ENCODE data around the gene ZNF83.
"Not testable (repeated sequence)": the region's sequence is repeated elsewhere in the genome, so short reads cannot be mapped to it uniquely, and the experiment has no call there.

ZNF83 gene

GRCh38 chr19:52638601-52639000 lies 446 bp upstream of the ZNF83 start:
- no peak for DNase-seq

GRCh38 chr19:52635786-52636570 lies 2.2 kb downstream of the ZNF83 start:
- DNase-seq, result no peak

GRCh38 chr19:52627441-52627840 lies 10.7 kb downstream of the ZNF83 start:
- not testable (repeated sequence) for DNase-seq

DNA sequence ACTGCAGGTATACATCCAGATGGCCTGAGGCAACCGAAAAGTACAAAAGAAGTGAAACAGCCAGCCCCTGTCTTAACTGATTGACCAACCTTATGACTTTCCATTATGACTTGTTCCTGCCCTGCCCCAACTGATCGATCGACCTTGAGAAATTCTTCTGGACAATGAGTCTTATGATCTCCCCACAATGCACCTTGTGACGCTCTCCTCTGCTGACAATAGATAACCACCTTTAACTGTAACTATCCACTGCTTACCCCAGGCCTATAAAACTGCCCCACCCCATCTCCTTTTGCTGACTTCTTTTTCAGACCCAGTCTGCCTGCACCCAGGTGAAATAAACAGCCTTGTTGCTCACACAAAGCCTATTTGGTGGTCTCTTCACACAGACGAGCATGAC lies 11.2 kb downstream of the ZNF83 start:
- DNase-seq, result no peak

DNA sequence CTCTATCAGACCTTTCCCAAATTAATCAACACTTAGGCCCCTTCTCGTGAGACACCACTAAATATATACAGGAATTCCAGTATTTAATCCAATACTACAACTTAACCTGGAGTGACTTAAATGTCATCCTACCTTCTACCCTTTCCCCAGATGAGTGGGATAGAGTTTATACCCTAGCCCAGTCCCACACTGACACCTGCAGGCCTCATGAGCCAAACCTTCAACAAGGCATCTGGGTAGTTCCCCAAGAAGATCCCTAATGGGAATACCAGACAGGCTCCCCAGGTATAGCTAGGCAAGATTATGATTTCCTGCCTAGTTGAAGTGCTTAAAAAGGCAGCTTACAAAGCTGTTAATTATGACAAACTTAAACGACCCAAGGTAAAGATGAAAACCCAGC lies 15.9 kb downstream of the ZNF83 start:
- DNase-seq, result no peak

GRCh38 chr19:52621376-52621775 lies 16.8 kb downstream of the ZNF83 start:
- no peak for DNase-seq

DNA sequence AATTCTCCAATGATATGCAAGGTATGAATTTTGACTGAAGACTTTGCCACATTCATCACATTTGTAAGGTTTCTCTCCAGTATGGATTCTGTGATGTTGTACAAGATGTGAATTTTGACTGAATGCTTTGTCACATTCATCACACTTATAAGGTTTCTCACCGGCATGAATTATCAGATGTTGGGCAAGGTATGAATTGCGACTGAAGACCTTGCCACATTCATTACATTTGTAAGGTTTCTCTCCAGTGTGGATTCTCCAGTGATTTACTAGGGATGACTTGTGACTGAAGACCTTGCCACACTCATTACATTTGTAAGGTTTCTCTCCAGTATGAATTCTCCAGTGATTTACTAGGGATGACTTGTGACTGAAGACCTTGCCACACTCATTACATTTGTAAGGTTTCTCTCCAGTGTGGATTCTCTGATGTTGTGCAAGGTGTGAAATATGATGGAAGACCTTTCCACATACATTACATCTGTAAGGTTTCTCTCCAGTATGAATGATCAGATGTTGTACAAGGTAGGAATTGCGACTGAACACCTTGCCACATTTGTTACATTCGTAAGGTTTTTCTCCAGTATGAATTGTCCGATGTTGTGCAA lies 24.8 kb downstream of the ZNF83 start:
- no peak for DNase-seq

DNA sequence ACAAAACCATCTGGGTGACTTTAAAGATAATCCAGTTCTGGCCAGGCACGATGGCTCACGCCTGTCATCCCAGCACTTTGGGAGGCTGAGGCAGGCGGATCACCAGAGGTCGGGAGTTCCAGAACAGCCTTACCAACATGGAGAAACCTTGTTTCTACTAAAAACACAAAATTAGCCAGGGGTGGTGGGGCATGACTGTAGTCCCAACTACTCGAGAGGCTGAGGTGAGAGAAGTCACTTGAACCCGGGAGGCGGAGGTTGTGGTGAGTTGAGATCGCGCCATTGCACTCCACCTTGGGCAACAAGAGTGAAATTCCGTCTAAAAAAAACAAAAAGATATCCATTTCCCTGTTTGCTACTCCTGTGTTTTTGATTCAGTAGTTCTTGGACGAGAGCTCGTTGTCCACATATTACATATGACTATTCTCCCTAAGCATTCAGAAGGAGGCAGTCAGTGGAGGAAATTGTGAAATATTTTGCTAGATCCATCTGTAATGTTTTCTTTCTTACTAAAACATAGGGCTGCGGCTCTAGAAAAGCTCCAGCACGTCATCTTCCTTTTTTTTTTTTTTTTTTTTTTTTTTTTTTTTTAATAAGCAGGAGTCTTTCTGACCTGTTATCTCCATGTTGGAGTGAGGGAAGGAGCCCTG lies 34.5 kb downstream of the ZNF83 start:
- no peak for DNase-seq

GRCh38 chr19:52602941-52603340 lies 35.2 kb downstream of the ZNF83 start:
- DNase-seq, result no peak

DNA sequence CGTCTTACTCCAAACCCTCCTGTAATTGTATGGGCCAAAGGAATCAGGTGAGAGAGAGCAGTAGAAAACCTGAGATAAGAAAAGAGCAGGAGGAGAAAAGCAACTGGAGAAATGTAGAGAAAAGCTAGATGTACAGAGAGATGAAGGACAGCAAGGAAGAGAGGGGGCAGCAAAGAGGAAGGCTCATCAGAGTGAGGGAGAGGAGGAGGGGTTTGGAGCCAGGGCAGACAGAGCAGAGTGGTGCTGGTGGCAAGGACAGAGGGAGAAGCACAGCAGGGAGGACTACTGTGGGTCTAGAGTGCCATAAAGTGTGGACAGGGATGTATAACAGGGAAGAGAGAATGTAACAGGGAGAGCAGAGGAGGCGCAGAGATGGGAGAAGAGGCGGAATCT lies 36.2 kb downstream of the ZNF83 start:
- DNase-seq, result not testable (repeated sequence)

GRCh38 chr19:52601025-52601973 lies 36.9 kb downstream of the ZNF83 start:
- peak; percentile 86 to 94 for DNase-seq

DNA sequence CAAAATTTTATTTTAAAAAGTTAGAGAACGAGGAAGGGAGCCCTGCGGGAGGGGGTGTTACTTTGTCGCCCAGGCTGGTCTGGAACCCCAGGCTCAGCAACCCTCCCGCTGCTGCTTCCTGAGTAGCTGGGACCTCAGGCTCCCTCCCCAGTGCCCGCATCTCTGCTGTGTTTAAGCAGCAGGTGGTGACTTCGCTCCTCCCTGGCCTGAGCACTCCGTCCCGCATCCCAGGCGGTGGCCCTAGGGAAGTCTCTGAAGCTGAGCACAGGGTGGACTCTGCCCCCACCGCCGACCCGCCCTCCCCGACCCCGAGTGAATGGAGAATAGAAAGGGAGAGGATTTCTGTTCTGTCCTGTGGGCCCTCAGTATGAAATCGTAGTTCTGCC lies 37.5 kb downstream of the ZNF83 start:
- DNase-seq, result no peak

GRCh38 chr19:52599241-52599640 lies 38.9 kb downstream of the ZNF83 start:
- no peak for DNase-seq

DNA sequence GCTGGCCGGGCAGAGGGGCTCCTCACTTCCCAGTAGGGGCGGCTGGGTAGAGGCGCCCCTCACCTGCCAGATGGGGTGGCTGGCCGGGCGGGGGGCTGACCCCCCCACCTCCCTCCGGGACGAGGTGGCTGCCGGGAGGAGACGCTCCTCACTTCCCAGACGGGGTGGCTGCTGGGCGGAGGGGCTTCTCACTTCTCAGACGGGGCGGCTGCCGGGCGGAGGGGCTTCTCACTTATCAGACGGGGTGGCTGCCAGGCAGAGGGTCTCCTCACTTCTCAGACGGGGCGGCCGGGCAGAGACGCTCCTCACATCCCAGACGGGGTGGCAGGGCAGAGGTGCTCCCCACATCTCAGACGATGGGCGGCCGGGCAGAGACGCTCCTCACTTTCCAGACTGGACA lies 44.7 kb downstream of the ZNF83 start:
- not testable (repeated sequence) for DNase-seq

- no peak for DNase-seq
Observed at GRCh38 chr19:52592301-52592700, 45.9 kb downstream of the ZNF83 start.

DNA sequence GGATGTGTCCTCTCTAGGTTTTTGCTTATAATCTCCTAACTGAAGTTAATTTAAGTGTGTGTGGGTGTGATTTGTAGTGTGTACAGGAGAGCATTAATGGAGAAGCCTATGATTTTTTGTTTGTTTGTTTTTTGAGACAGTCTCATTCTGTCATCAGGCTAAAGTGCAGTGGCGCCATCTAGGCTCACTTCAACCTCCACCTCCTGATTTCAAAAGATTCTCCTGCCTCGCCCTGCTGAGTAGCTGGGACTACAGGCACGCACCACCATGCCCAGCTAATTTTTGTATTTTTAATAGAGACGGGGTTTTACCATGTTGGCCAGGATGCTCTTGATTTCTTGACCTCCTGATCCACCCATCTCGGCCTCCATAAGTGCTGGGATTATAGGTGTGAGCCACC lies 47.4 kb downstream of the ZNF83 start:
- no peak for DNase-seq

GRCh38 chr19:52585604-52586003 lies 52.6 kb downstream of the ZNF83 start:
- no peak for DNase-seq

GRCh38 chr19:52584736-52585440 lies 53.3 kb downstream of the ZNF83 start:
- no peak for DNase-seq

GRCh38 chr19:52570000-52570861 lies 67.9 kb downstream of the ZNF83 start, which contains the start of gene ZNF701:
Gene ZNF701 (plus strand): TSS chr19:52570287. CDS start chr19:52574148, 3,861 bp downstream.
- peak; percentile 90 to 97 for DNase-seq

GRCh38 chr19:52569638-52569999 lies 68.5 kb downstream of the ZNF83 start:
- DNase-seq, result peak; percentile 3 to 11

GRCh38 chr19:52567921-52568320 lies 70.2 kb downstream of the ZNF83 start:
- no peak for DNase-seq
